ENCODE results near the gene SPCS2.

GRCh38 chr11:74951226-74951625, 2.2 kb downstream of the SPCS2 start:
- TF ChIP-seq CTCF (IDR thresholded peaks at IDR 0.05) (no peak), EP300 (IDR thresholded peaks at IDR 0.05) (no peak), POLR2A (IDR thresholded peaks at IDR 0.05) (no peak)

All from tibial nerve (tissue), 4 donors.